GM12878 (cell line): ENCODE measurements around the gene MPPED1. TPM values are rescaled to one million over a fixed set of nuclear protein-coding genes. Genes with fewer than 3 reads are reported as not detected.

Experiments
- ATAC-seq: fragments of 200-7000 bp; cut with Tn5 transposase; 3 replicates; pipeline ENCODE4 v1.9.1; 2020; ENCODE audit warnings: mild to moderate bottlenecking, moderate library complexity
- BruUV-seq: library from RNA; stranded (reverse); fragments of 400-500 nt; replicated peaks from 2 replicates; lab custom pipeline; 2021; lab: Mats Ljungman, UMichigan
- CTCF ChIA-PET: fragments of 300-600 bp; sonication (Branson Sonifier 250); formaldehyde crosslinking; extraction: SDS; loops from one replicate; lab custom pipeline; 2021; ENCODE audit warnings: inconsistent platforms; lab: Yijun Ruan, JAX
- POLR2A ChIA-PET: fragments of 350-600 bp; formaldehyde crosslinking; extraction: SDS; loops from one replicate; lab custom pipeline; 2021; ENCODE audit warnings: inconsistent platforms; lab: Charles Lee
- RAD21 ChIA-PET: fragments of 300-600 bp; sonication (Branson Sonifier 250); formaldehyde crosslinking; loops from one replicate; lab custom pipeline; 2023; ENCODE audit warnings: antibody characterized with exemption; ENCODE audit not compliant: unreplicated experiment; lab: Charles Lee
- SMC1A ChIA-PET: fragments of 300-600 bp; sonication (Branson Sonifier 250); formaldehyde crosslinking; loops from one replicate; lab custom pipeline; 2023; ENCODE audit not compliant: unreplicated experiment, uncharacterized antibody; lab: Charles Lee
- DNase-seq: peaks from one replicate; pipeline ENCODE4 v3.0.0-alpha.2; 2011; ENCODE audit warnings: low read depth, low spot score
- FAIRE-seq: peaks from 3 replicates; lab custom pipeline; 2011; peaks lifted over from hg19 to GRCh38; lab: Jason Lieb, UNC
- H2AFZ ChIP-seq: 2 replicates; pipeline ENCODE4 v1.6.0; 2011; ENCODE audit warnings: low read depth, low read length, control low read depth; ENCODE audit not compliant: control insufficient read depth
- H3K27ac ChIP-seq: 2 replicates; pipeline ENCODE4 v1.5.1; 2011; ENCODE audit warnings: control low read depth; ENCODE audit not compliant: control insufficient read depth, insufficient read depth
- H3K27me3 ChIP-seq, 2 experiments: replicated peaks in 1 of 2; 2 replicates each; pipeline versions ENCODE4 v1.6.0 to v1.6.1; 2011; ENCODE audit warnings: low read length in 1 of 2; ENCODE audit not compliant: control insufficient read depth in 2 of 2, insufficient read depth in 2 of 2
- H3K36me3 ChIP-seq, 2 experiments: 2 replicates each; pipeline ENCODE4 v1.5.1; 2011; ENCODE audit warnings: low read length in 1 of 2; ENCODE audit not compliant: control insufficient read depth in 2 of 2, insufficient read depth in 2 of 2
- H3K4me1 ChIP-seq: 2 replicates; pipeline ENCODE4 v1.6.1; 2011; ENCODE audit warnings: mild to moderate bottlenecking, low read length, moderate library complexity, mixed read lengths; ENCODE audit not compliant: control insufficient read depth, insufficient read depth
- H3K4me2 ChIP-seq: 2 replicates; pipeline ENCODE4 v1.6.0; 2011; ENCODE audit warnings: control low read depth; ENCODE audit not compliant: control insufficient read depth, insufficient read depth
- H3K4me3 ChIP-seq: fragments of 200-600 bp; sonication (generic); 2 replicates; pipeline ENCODE4 v1.5.1; 2016
- H3K79me2 ChIP-seq: 2 replicates; pipeline ENCODE4 v1.6.0; 2011; ENCODE audit warnings: low read length; ENCODE audit not compliant: control insufficient read depth, insufficient read depth
- H3K9ac ChIP-seq: 2 replicates; pipeline ENCODE4 v1.8.0; 2011; ENCODE audit warnings: low read length, control low read depth, mixed read lengths; ENCODE audit not compliant: control insufficient read depth, insufficient read depth
- H3K9me3 ChIP-seq: replicated peaks from 3 replicates; pipeline ENCODE4 v1.5.1; 2011; ENCODE audit warnings: mild to moderate bottlenecking, low read length; ENCODE audit not compliant: control insufficient read depth, insufficient read depth
- H4K20me1 ChIP-seq: 2 replicates; pipeline ENCODE4 v1.6.0; 2011; ENCODE audit not compliant: control insufficient read depth, insufficient read depth
- CHD2 ChIP-seq: IDR thresholded peaks from 2 replicates; pipeline ENCODE4 v1.6.1; 2011; ENCODE audit warnings: low read depth, low read length, improper control_type of control experiment, borderline replicate concordance
- ETV6 ChIP-seq, 2 experiments: fragments of 450-650 bp in 1 of 2; IDR thresholded peaks in 1 of 2; conservative IDR thresholded peaks in 1 of 2; 2 replicates each; pipeline ENCODE4 v1.6.1; 2014; ENCODE audit warnings: antibody characterized with exemption in 1 of 2, borderline replicate concordance in 1 of 2, low read depth in 1 of 2, mild to moderate bottlenecking in 1 of 2, moderate library complexity in 1 of 2
- LARP7 ChIP-seq: fragments of 450-650 bp; IDR thresholded peaks from 2 replicates; pipeline ENCODE4 v1.6.1; 2017; ENCODE audit warnings: mild to moderate bottlenecking
- RBBP5 ChIP-seq: fragments of 200-600 bp; sonication (generic); conservative IDR thresholded peaks from 2 replicates; pipeline ENCODE4 v1.6.1; 2016
- RELA ChIP-seq: fragments of 450-650 bp; IDR thresholded peaks from 2 replicates; pipeline ENCODE4 v1.8.0; 2014; ENCODE audit warnings: borderline replicate concordance; ENCODE audit not compliant: partially characterized antibody
- SMAD1 ChIP-seq: fragments of 450-650 bp; IDR thresholded peaks from 2 replicates; pipeline ENCODE4 v1.6.1; 2018; ENCODE audit warnings: mild to moderate bottlenecking, low read depth; ENCODE audit not compliant: partially characterized antibody
- SMAD5 ChIP-seq: IDR thresholded peaks from 2 replicates; pipeline ENCODE4 v1.6.1; 2016; ENCODE audit warnings: antibody characterized with exemption, low read depth
- SP1 ChIP-seq: IDR thresholded peaks from one replicate; pipeline ENCODE4 v1.6.1; 2011; ENCODE audit warnings: low read depth, low read length
- TBL1XR1 ChIP-seq: IDR thresholded peaks from 2 replicates; pipeline ENCODE4 v1.6.1; 2012; ENCODE audit warnings: low read depth, low read length, improper control_type of control experiment
- ZBED1 ChIP-seq: IDR thresholded peaks from 2 replicates; pipeline ENCODE4 v1.6.1; 2016; ENCODE audit warnings: borderline replicate concordance
- ZNF622 ChIP-seq: fragments of 450-650 bp; IDR thresholded peaks from 2 replicates; pipeline ENCODE4 v1.6.1; 2017; ENCODE audit warnings: mild to moderate bottlenecking, inconsistent platforms
- ZSCAN29 ChIP-seq: fragments of 450-650 bp; IDR thresholded peaks from 2 replicates; pipeline ENCODE4 v1.6.1; 2017; ENCODE audit warnings: mild to moderate bottlenecking, moderate library complexity
- WGBS: methylation state at CpG from one replicate; pipeline ENCODE4 v1.1.6; 2016; ENCODE audit warnings: low lambda C conversion rate; ENCODE audit not compliant: insufficient replicate concordance, insufficient coverage; ENCODE audit errors: missing lambda C conversion rate; 5-methylcytosine and 5-hydroxymethylcytosine counted together
- in situ Hi-C: fragments of 300-500 bp; cut with MboI; formaldehyde crosslinking; loops from 9 replicates; pipeline ENCODE4 v1.14.3; 2018; ENCODE audit warnings: mixed read lengths
- intact Hi-C: fragments of 100-400 bp; cut with micrococcal nuclease; formaldehyde crosslinking; loops from one replicate; pipeline ENCODE4 v1.14.2; 2022; ENCODE audit not compliant: unreplicated experiment
- polyA plus RNA-seq, 11 experiments: library from polyadenylated mRNA; depleted of rRNA in 4 of 11; unstranded in 6 of 11; stranded (reverse) in 5 of 11; fragments of >200 nt; fragmentation: Nextera tagmentation in 4 of 11; fragmentation: Illumina TruSeq in 1 of 11; extraction: Ambion mirVana in 4 of 11; extraction: Trizol in 1 of 11; gene quantifications; 1 replicate in 1 of 11; 2 replicates in 10 of 11; pipeline versions ENCODE4 v1.2.1 to v1.2.3, GENCODE V29; 2011 to 2016; ENCODE audit warnings: inconsistent platforms in 2 of 11, missing spikeins in 2 of 11, low read depth in 1 of 11
- total RNA-seq, 4 experiments: library from RNA; depleted of rRNA in 3 of 4; stranded (reverse); fragments of >200 nt in 3 of 4; fragmentation: Illumina TruSeq in 1 of 4; extraction: Trizol in 1 of 4; gene quantifications; 2 replicates each; pipeline versions ENCODE4 v1.2.1 to v1.2.3, GENCODE V29; 2013 to 2021
- TF ChIP-seq, protein P1 (sequence below): fragments of 450-650 bp; formaldehyde crosslinking; IDR thresholded peaks from 2 replicates; pipeline ENCODE4 v1.5.0; 2022; ENCODE audit warnings: mild to moderate bottlenecking, missing genetic modification characterization
- TF ChIP-seq, protein P2 (sequence below), 3 experiments: IDR thresholded peaks in 2 of 3; conservative IDR thresholded peaks in 1 of 3; 2 replicates each; pipeline ENCODE4 v1.5.1; 2011; ENCODE audit warnings: low read depth in 3 of 3, low read length in 3 of 3, mild to moderate bottlenecking in 3 of 3, control low read depth in 2 of 3, moderate library complexity in 2 of 3, inconsistent platforms in 1 of 3, mixed read lengths in 1 of 3; ENCODE audit not compliant: control insufficient read depth in 2 of 3, insufficient read depth in 1 of 3; ENCODE audit errors: extremely low read depth in 1 of 3
- TF ChIP-seq, protein P3 (sequence below): IDR thresholded peaks from 2 replicates; pipeline ENCODE4 v1.6.1; 2011; ENCODE audit warnings: mild to moderate bottlenecking, low read depth, low read length, moderate library complexity; ENCODE audit not compliant: insufficient replicate concordance
- TF ChIP-seq, protein P4 (sequence below): fragments of 450-650 bp; IDR thresholded peaks from 2 replicates; pipeline ENCODE4 v1.6.1; 2017; ENCODE audit warnings: borderline replicate concordance

MPPED1 gene
- total and polyA plus RNA-seq, 10 of the 15 experiments (the other 5 are each of a cell fraction or from before 2014, with no cell fraction given) = 0.11 TPM; not detected in 9

DNA sequence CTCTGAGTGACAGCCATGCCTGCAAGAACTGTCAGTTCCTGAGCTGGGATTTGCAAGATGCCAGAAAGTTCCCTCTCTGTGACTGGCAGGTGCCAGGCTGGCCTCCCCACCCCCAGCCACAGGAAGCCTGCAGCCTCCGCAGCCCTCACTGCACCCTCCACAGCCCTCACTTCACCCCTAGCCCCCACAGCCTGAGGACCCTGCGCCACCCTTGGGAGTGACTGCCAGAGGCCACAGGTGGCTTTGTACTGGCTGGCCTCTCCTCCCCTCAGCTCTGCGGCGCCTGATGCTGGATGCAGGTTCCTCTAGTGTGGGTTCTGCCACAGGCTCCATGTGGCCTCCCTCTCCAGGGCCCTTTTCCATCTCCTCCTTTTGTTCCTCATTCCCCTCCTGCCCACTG lies 28.7 kb downstream of the MPPED1 start:
- Histone ChIP-seq H3K9ac (no peak overlapping the region), H3K36me3 (no peaks in the 10 kb centered on the region), H3K9me3 (no peaks in the 10 kb centered on the region), H3K79me2 (no peaks in the 10 kb centered on the region), H3K4me1 (no peaks in the 10 kb centered on the region), H3K27ac (no peak overlapping the region), H2AFZ (no peak overlapping the region), H3K4me3 (no peak overlapping the region), H3K27me3 (peaks cover 0 to 6% of the 10 kb centered on the region in 2 experiments; a peak in 2 of 4 replicates), H3K4me2 (no peak overlapping the region), H4K20me1 (no peaks in the 10 kb centered on the region; the same call in 1 of the 2 replicates)
- in situ Hi-C loops (no loop called here), intact Hi-C loops (no loop called here)
- no peak for DNase-seq
- ChIA-PET POLR2A (no interaction called here), SMC1A (interaction anchor here (0.5 kb wide), 1 partner anchor 10 kb away, joined by 3 read pairs; no protein-coding TSS in a partner anchor), RAD21 (no interaction called here), CTCF (no interaction called here)
- TF ChIP-seq RELA = no peak
- TF ChIP-seq TBL1XR1 = no peak
- TF ChIP-seq, protein P1, sequence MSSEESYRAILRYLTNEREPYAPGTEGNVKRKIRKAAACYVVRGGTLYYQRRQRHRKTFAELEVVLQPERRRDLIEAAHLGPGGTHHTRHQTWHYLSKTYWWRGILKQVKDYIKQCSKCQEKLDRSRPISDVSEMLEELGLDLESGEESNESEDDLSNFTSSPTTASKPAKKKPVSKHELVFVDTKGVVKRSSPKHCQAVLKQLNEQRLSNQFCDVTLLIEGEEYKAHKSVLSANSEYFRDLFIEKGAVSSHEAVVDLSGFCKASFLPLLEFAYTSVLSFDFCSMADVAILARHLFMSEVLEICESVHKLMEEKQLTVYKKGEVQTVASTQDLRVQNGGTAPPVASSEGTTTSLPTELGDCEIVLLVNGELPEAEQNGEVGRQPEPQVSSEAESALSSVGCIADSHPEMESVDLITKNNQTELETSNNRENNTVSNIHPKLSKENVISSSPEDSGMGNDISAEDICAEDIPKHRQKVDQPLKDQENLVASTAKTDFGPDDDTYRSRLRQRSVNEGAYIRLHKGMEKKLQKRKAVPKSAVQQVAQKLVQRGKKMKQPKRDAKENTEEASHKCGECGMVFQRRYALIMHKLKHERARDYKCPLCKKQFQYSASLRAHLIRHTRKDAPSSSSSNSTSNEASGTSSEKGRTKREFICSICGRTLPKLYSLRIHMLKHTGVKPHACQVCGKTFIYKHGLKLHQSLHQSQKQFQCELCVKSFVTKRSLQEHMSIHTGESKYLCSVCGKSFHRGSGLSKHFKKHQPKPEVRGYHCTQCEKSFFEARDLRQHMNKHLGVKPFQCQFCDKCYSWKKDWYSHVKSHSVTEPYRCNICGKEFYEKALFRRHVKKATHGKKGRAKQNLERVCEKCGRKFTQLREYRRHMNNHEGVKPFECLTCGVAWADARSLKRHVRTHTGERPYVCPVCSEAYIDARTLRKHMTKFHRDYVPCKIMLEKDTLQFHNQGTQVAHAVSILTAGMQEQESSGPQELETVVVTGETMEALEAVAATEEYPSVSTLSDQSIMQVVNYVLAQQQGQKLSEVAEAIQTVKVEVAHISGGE (CRISPR knock-in tag) = no peak
- TF ChIP-seq ZNF622 = no peak
- TF ChIP-seq SP1 = no peak
- TF ChIP-seq ZBED1 = no peak
- no peak for TF ChIP-seq CHD2
- TF ChIP-seq, protein P2, sequence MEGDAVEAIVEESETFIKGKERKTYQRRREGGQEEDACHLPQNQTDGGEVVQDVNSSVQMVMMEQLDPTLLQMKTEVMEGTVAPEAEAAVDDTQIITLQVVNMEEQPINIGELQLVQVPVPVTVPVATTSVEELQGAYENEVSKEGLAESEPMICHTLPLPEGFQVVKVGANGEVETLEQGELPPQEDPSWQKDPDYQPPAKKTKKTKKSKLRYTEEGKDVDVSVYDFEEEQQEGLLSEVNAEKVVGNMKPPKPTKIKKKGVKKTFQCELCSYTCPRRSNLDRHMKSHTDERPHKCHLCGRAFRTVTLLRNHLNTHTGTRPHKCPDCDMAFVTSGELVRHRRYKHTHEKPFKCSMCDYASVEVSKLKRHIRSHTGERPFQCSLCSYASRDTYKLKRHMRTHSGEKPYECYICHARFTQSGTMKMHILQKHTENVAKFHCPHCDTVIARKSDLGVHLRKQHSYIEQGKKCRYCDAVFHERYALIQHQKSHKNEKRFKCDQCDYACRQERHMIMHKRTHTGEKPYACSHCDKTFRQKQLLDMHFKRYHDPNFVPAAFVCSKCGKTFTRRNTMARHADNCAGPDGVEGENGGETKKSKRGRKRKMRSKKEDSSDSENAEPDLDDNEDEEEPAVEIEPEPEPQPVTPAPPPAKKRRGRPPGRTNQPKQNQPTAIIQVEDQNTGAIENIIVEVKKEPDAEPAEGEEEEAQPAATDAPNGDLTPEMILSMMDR (IDR thresholded peaks at IDR 0.05 in 2 of 3, conservative IDR thresholded peaks at IDR 0.05 in 1 of 3; ENCODE audit: control insufficient read depth in 2 of 3, extremely low read depth in 1 of 3, insufficient read depth in 1 of 3, low read depth in 3 of 3, low read length in 3 of 3) = no peak
- TF ChIP-seq ZSCAN29 = no peak
- no peak for TF ChIP-seq RBBP5
- TF ChIP-seq, protein P3, sequence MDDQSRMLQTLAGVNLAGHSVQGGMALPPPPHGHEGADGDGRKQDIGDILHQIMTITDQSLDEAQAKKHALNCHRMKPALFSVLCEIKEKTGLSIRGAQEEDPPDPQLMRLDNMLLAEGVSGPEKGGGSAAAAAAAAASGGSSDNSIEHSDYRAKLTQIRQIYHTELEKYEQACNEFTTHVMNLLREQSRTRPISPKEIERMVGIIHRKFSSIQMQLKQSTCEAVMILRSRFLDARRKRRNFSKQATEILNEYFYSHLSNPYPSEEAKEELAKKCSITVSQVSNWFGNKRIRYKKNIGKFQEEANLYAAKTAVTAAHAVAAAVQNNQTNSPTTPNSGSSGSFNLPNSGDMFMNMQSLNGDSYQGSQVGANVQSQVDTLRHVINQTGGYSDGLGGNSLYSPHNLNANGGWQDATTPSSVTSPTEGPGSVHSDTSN = no peak
- TF ChIP-seq, protein P4, sequence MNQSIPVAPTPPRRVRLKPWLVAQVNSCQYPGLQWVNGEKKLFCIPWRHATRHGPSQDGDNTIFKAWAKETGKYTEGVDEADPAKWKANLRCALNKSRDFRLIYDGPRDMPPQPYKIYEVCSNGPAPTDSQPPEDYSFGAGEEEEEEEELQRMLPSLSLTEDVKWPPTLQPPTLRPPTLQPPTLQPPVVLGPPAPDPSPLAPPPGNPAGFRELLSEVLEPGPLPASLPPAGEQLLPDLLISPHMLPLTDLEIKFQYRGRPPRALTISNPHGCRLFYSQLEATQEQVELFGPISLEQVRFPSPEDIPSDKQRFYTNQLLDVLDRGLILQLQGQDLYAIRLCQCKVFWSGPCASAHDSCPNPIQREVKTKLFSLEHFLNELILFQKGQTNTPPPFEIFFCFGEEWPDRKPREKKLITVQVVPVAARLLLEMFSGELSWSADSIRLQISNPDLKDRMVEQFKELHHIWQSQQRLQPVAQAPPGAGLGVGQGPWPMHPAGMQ = no peak
- TF ChIP-seq SMAD1 = no peak
- TF ChIP-seq ETV6 (conservative IDR thresholded peaks at IDR 0.05 in 1 of 2, IDR thresholded peaks at IDR 0.05 in 1 of 2; ENCODE audit: borderline replicate concordance in 1 of 2, low read depth in 1 of 2) = no peak
- TF ChIP-seq SMAD5 = no peak
- TF ChIP-seq LARP7 = no peak
- no peak for ATAC-seq
- WGBS = 2% methylated on average over 4 of the region's 4 CpGs
- BruUV-seq = no TSS peak
- no peak for FAIRE-seq
